ENCODE measurements around the gene PLCB4. TPM values are rescaled to one million over a fixed set of nuclear protein-coding genes. Genes with fewer than 3 reads are reported as not detected.

PLCB4 gene
- polyA plus RNA-seq, 1 experiment: 8.8 TPM

- no peak for TF ChIP-seq CTCF (IDR thresholded peaks at IDR 0.05; ENCODE audit: insufficient read depth, low read depth, low read length)
- no peak overlapping the region for H3K4me3 ChIP-seq (ENCODE audit: low read depth, low read length)
- DNase-seq (ENCODE audit: low read depth): no peak
- peaks cover 38% of the 10 kb centered on the region for H3K27me3 ChIP-seq (ENCODE audit: control insufficient read depth, insufficient read depth, low read length)
- H3K36me3 ChIP-seq (ENCODE audit: control insufficient read depth, insufficient read depth, low read length): no peaks in the 10 kb centered on the region
- ChIA-PET POLR2A (no interaction called here), CTCF (no interaction called here)
Measured at GRCh38 chr20:9507544-9508239, 438.8 kb downstream of the PLCB4 start.

GRCh38 chr20:9508240-9508661 is 439.4 kb downstream of the PLCB4 start:
- TF ChIP-seq CTCF (IDR thresholded peaks at IDR 0.05; ENCODE audit: insufficient read depth, low read depth, low read length): no peak
- Histone ChIP-seq H3K27me3 (ENCODE audit: control insufficient read depth, insufficient read depth, low read length) (peaks cover 38% of the 10 kb centered on the region), H3K4me3 (ENCODE audit: low read depth, low read length) (no peak overlapping the region), H3K36me3 (ENCODE audit: control insufficient read depth, insufficient read depth, low read length) (no peaks in the 10 kb centered on the region)
- no peak for DNase-seq (ENCODE audit: low read depth)
- CTCF ChIA-PET: no interaction called here
- POLR2A ChIA-PET: no interaction called here

- H3K27me3 ChIP-seq (ENCODE audit: control insufficient read depth, insufficient read depth, low read length): peaks cover 38% of the 10 kb centered on the region
- no peak overlapping the region for H3K4me3 ChIP-seq (ENCODE audit: low read depth, low read length)
- no peak for DNase-seq (ENCODE audit: low read depth)
- TF ChIP-seq CTCF (IDR thresholded peaks at IDR 0.05; ENCODE audit: insufficient read depth, low read depth, low read length): no peak
- ChIA-PET POLR2A (no interaction called here), CTCF (interaction anchor here (0.9 kb wide), 1 partner anchor 73 kb away, joined by 3 read pairs; no protein-coding TSS in a partner anchor)
- H3K36me3 ChIP-seq (ENCODE audit: control insufficient read depth, insufficient read depth, low read length): no peaks in the 10 kb centered on the region
Measured at GRCh38 chr20:9508696-9509178, 439.9 kb downstream of the PLCB4 start.

GRCh38 chr20:9509246-9509645 is 440.4 kb downstream of the PLCB4 start:
- Histone ChIP-seq H3K27me3 (ENCODE audit: control insufficient read depth, insufficient read depth, low read length) (peaks cover 41% of the 10 kb centered on the region), H3K36me3 (ENCODE audit: control insufficient read depth, insufficient read depth, low read length) (no peaks in the 10 kb centered on the region), H3K4me3 (ENCODE audit: low read depth, low read length) (no peak overlapping the region)
- ChIA-PET CTCF (interaction anchor here (0.9 kb wide), 1 partner anchor 74 kb away, joined by 3 read pairs; no protein-coding TSS in a partner anchor), POLR2A (no interaction called here)
- no peak for DNase-seq (ENCODE audit: low read depth)
- TF ChIP-seq CTCF (IDR thresholded peaks at IDR 0.05; ENCODE audit: insufficient read depth, low read depth, low read length): no peak

GRCh38 chr20:9510911-9511310 is 442.0 kb downstream of the PLCB4 start:
- CTCF ChIA-PET: interaction anchor here (0.9 kb wide), 1 partner anchor 103 kb away, joined by 3 read pairs; no protein-coding TSS in a partner anchor

More at GRCh38 chr20:9510911-9511310, 442.0 kb downstream of the PLCB4 start:
- POLR2A ChIA-PET: no interaction called here
- DNase-seq (ENCODE audit: low read depth): no peak
- no peak for TF ChIP-seq CTCF (IDR thresholded peaks at IDR 0.05; ENCODE audit: insufficient read depth, low read depth, low read length)
- H3K4me3 ChIP-seq (ENCODE audit: low read depth, low read length): no peak overlapping the region
- H3K27me3 ChIP-seq (ENCODE audit: control insufficient read depth, insufficient read depth, low read length): peaks cover 49% of the 10 kb centered on the region
- H3K36me3 ChIP-seq (ENCODE audit: control insufficient read depth, insufficient read depth, low read length): no peaks in the 10 kb centered on the region

All from BJ (cell line).